Measurements from ENCODE around the gene PEDS1. TPM values are rescaled to one million over a fixed set of nuclear protein-coding genes. Genes with fewer than 3 reads are reported as not detected.

The PEDS1 gene
- total RNA-seq, 2 donors from 2014 or later = 26.1 to 30.7 TPM

GRCh38 chr20:50129662-50130355 is 23.7 kb downstream of the PEDS1 start:
- Histone ChIP-seq H3K27me3 (no peaks in the 10 kb centered on the region), H3K27ac (no peak overlapping the region), H3K4me3 (no peak overlapping the region), H3K4me1 (peaks cover 0 to 27% of the 10 kb centered on the region in 2 donors), H3K9me3 (no peaks in the 10 kb centered on the region), H3K36me3 (peaks cover 55% of the 10 kb centered on the region)
- no peak for TF ChIP-seq CTCF (IDR thresholded peaks at IDR 0.05)
- DNase-seq (ENCODE audit: low spot score) = no peak

GRCh38 chr20:50128520-50128905 is 25.0 kb downstream of the PEDS1 start:
- Histone ChIP-seq H3K9me3 (no peaks in the 10 kb centered on the region), H3K36me3 (peaks cover 68% of the 10 kb centered on the region), H3K27me3 (no peaks in the 10 kb centered on the region), H3K4me1 (peaks cover 0 to 19% of the 10 kb centered on the region in 2 donors), H3K4me3 (no peak overlapping the region), H3K27ac (no peak overlapping the region)
- no peak for DNase-seq (ENCODE audit: low spot score)
- TF ChIP-seq CTCF (IDR thresholded peaks at IDR 0.05) = no peak

GRCh38 chr20:50127587-50128519 is 25.7 kb downstream of the PEDS1 start:
- H3K27ac ChIP-seq = no peak overlapping the region
- H3K4me3 ChIP-seq = no peak overlapping the region
- no peaks in the 10 kb centered on the region for H3K9me3 ChIP-seq
- peaks cover 0 to 12% of the 10 kb centered on the region in 2 donors for H3K4me1 ChIP-seq
- H3K27me3 ChIP-seq = no peaks in the 10 kb centered on the region
- TF ChIP-seq CTCF (IDR thresholded peaks at IDR 0.05) = no peak
- H3K36me3 ChIP-seq = peaks cover 64% of the 10 kb centered on the region
- DNase-seq (ENCODE audit: low spot score) = no peak

GRCh38 chr20:50126662-50127061 is 26.9 kb downstream of the PEDS1 start:
- Histone ChIP-seq H3K36me3 (peaks cover 60% of the 10 kb centered on the region), H3K9me3 (no peaks in the 10 kb centered on the region), H3K4me1 (peaks cover 0 to 11% of the 10 kb centered on the region in 2 donors), H3K27ac (no peak overlapping the region), H3K27me3 (no peaks in the 10 kb centered on the region), H3K4me3 (no peak overlapping the region)
- no peak for TF ChIP-seq CTCF (IDR thresholded peaks at IDR 0.05)
- DNase-seq (ENCODE audit: low spot score) = no peak

- Histone ChIP-seq H3K4me1 (peaks cover 0 to 12% of the 10 kb centered on the region in 2 donors), H3K9me3 (no peaks in the 10 kb centered on the region), H3K4me3 (no peak overlapping the region), H3K27me3 (no peaks in the 10 kb centered on the region), H3K36me3 (peaks cover 51% of the 10 kb centered on the region), H3K27ac (no peak overlapping the region)
- DNase-seq (ENCODE audit: low spot score) = no peak
- no peak for TF ChIP-seq CTCF (IDR thresholded peaks at IDR 0.05)
Observed at GRCh38 chr20:50125279-50125678, 28.2 kb downstream of the PEDS1 start.
